T-helper 22 cell (primary cell): ENCODE data around the gene WSB2.

Experiments used
- DNase-seq: peaks from one replicate; pipeline ENCODE4 v3.0.0-alpha.2; 2020; ENCODE audit warnings: low read depth

Gene WSB2

GRCh38 chr12:117986705-117987469, 74.1 kb downstream of the WSB2 start:
- no peak for DNase-seq

- no peak for DNase-seq
Measured at GRCh38 chr12:117985182-117985581, 75.8 kb downstream of the WSB2 start.
